Osteocyte (in vitro differentiated cells): ENCODE results near the gene MTTP. TPM values are rescaled to one million over a fixed set of nuclear protein-coding genes. Genes with fewer than 3 reads are reported as not detected.

Experiments
- DNase-seq: peaks from one replicate; pipeline ENCODE4 v3.0.0; 2021; ENCODE audit warnings: mixed read lengths; ENCODE audit not compliant: unreplicated experiment; ENCODE audit errors: extremely low spot score
- H3K27ac Mint-ChIP-seq: one replicate; pipeline ENCODE4 v1.8.0; 2021; ENCODE audit warnings: mild to moderate bottlenecking, mixed read lengths; ENCODE audit not compliant: unreplicated experiment
- H3K27me3 Mint-ChIP-seq: one replicate; pipeline ENCODE4 v1.8.0; 2021; ENCODE audit warnings: mixed read lengths; ENCODE audit not compliant: unreplicated experiment
- H3K36me3 Mint-ChIP-seq: one replicate; pipeline ENCODE4 v1.8.0; 2021; ENCODE audit warnings: mixed read lengths; ENCODE audit not compliant: unreplicated experiment
- H3K4me1 Mint-ChIP-seq: one replicate; pipeline ENCODE4 v1.8.0; 2021; ENCODE audit warnings: mixed read lengths; ENCODE audit not compliant: unreplicated experiment
- H3K4me3 Mint-ChIP-seq: one replicate; pipeline ENCODE4 v1.8.0; 2021; ENCODE audit warnings: mild to moderate bottlenecking, moderate library complexity, mixed read lengths; ENCODE audit not compliant: unreplicated experiment
- H3K9me3 Mint-ChIP-seq: one replicate; pipeline ENCODE4 v1.8.0; 2021; ENCODE audit warnings: mixed read lengths; ENCODE audit not compliant: unreplicated experiment
- total RNA-seq: library from RNA; stranded (reverse); gene quantifications from 2 replicates; pipeline ENCODE4 v1.2.1, GENCODE V29; 2021
- TF ChIP-seq, protein P1 (sequence below): fragments of 200-600 bp; sonication (generic); IDR thresholded peaks from 2 replicates; pipeline ENCODE4 v1.5.0; 2021; ENCODE audit warnings: antibody characterized with exemption, mild to moderate bottlenecking, moderate library complexity

MTTP gene
- total RNA-seq, 1 donor from 2014 or later: not detected

DNA sequence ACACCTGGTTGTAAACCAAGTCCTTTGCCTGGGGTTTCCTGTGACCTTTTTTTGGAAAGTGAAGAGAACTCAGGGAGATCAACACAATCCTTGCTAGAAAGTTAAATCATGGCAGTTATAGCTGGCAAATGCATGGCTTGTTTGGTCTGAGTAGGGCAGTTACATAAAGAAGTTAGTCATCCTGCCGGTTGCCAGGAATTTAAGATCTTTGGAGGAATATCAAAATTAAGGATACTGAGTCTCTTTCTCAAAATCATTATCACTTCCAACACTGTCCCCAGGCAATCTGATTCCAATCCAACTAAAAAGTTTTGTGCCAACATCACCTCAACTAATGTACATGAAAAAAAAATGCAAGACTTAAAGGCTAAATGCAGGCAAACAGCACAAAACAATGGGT lies 42.8 kb downstream of the MTTP start:
- Mint-ChIP-seq H3K27me3 (peaks cover 7% of the 10 kb centered on the region), H3K4me1 (no peaks in the 10 kb centered on the region)
- TF ChIP-seq, protein P1, sequence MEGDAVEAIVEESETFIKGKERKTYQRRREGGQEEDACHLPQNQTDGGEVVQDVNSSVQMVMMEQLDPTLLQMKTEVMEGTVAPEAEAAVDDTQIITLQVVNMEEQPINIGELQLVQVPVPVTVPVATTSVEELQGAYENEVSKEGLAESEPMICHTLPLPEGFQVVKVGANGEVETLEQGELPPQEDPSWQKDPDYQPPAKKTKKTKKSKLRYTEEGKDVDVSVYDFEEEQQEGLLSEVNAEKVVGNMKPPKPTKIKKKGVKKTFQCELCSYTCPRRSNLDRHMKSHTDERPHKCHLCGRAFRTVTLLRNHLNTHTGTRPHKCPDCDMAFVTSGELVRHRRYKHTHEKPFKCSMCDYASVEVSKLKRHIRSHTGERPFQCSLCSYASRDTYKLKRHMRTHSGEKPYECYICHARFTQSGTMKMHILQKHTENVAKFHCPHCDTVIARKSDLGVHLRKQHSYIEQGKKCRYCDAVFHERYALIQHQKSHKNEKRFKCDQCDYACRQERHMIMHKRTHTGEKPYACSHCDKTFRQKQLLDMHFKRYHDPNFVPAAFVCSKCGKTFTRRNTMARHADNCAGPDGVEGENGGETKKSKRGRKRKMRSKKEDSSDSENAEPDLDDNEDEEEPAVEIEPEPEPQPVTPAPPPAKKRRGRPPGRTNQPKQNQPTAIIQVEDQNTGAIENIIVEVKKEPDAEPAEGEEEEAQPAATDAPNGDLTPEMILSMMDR: no peak

DNA sequence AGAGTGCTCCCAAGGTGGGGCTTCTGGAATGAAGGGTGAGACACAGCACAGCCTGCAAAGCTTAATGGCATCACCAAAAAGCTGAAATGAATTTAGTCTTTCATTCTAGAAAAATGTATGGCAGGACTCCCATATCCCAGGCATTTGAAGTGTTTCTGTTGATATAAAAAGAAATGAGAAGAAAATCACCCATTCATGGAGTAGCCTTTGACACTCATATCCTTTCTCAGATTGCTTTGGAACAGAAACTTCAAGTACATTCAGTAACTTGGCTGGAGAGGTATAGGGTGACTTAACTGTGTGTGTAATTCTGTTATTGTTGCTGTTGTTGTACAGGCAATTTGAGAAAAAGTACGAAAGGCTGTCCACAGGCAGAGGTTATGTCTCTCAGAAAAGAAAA lies 47.7 kb downstream of the MTTP start:
- DNase-seq: no peak
- H3K36me3 Mint-ChIP-seq: no peaks in the 10 kb centered on the region
- H3K27me3 Mint-ChIP-seq: peaks cover 9% of the 10 kb centered on the region
- TF ChIP-seq, protein P1: no peak
- H3K4me1 Mint-ChIP-seq: no peaks in the 10 kb centered on the region
- no peak overlapping the region for H3K27ac Mint-ChIP-seq
- no peak overlapping the region for H3K4me3 Mint-ChIP-seq
- no peaks in the 10 kb centered on the region for H3K9me3 Mint-ChIP-seq

More for the DNA sequence above, 42.8 kb downstream of the MTTP start:
- no peaks in the 10 kb centered on the region for H3K36me3 Mint-ChIP-seq
- H3K9me3 Mint-ChIP-seq: no peaks in the 10 kb centered on the region
- H3K4me3 Mint-ChIP-seq: no peak overlapping the region
- no peak for DNase-seq
- no peak overlapping the region for H3K27ac Mint-ChIP-seq

GRCh38 chr4:99624141-99624719 lies 49.6 kb downstream of the MTTP start:
- no peaks in the 10 kb centered on the region for H3K4me1 Mint-ChIP-seq
- H3K36me3 Mint-ChIP-seq: no peaks in the 10 kb centered on the region
- no peaks in the 10 kb centered on the region for H3K9me3 Mint-ChIP-seq
- H3K27ac Mint-ChIP-seq: no peak overlapping the region
- H3K4me3 Mint-ChIP-seq: no peak overlapping the region
- no peak for DNase-seq
- TF ChIP-seq, protein P1: no peak
- H3K27me3 Mint-ChIP-seq: peaks cover 11% of the 10 kb centered on the region

GRCh38 chr4:99625369-99625768 lies 50.7 kb downstream of the MTTP start:
- Mint-ChIP-seq H3K27me3 (peaks cover 11% of the 10 kb centered on the region), H3K9me3 (no peaks in the 10 kb centered on the region), H3K36me3 (no peaks in the 10 kb centered on the region), H3K4me3 (no peak overlapping the region), H3K27ac (no peak overlapping the region), H3K4me1 (no peaks in the 10 kb centered on the region)
- DNase-seq: no peak
- TF ChIP-seq, protein P1: no peak

GRCh38 chr4:99628040-99628439 lies 53.4 kb downstream of the MTTP start:
- Mint-ChIP-seq H3K9me3 (no peaks in the 10 kb centered on the region), H3K4me3 (no peak overlapping the region), H3K36me3 (no peaks in the 10 kb centered on the region), H3K27me3 (peaks cover 3% of the 10 kb centered on the region), H3K27ac (no peak overlapping the region), H3K4me1 (no peaks in the 10 kb centered on the region)
- TF ChIP-seq, protein P1: no peak
- DNase-seq: no peak
